ENCODE results near the gene PDXK. TPM values are rescaled to one million over a fixed set of nuclear protein-coding genes. Genes with fewer than 3 reads are reported as not detected.

Gene PDXK
- total and polyA plus RNA-seq, 2 of the 8 experiments (the other 6 are each of a cell fraction or from before 2014, with no cell fraction given) = 78.0 to 112 TPM

DNA sequence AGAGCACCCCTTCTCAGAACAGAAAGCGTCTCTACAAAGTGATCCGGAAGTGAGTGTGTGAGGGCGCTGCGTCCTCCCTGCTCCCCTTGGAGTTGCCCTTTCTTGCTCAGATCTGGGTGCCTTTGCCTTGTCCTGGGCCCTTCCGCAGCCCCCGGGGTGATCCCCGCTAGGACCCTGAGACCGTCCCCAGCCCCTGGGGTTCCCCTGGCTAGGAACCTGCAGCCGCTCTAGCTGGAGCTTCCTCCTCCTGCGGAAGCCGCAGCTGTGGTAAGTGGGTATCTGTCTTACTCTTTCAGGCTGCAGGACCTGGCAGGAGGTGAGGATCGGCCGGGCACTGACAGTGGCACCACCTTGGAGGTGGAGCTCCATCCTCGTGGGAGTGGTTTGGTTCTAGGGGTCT lies 81.6 kb downstream of the PDXK start:
- Histone ChIP-seq H3K27ac (ENCODE audit: low read depth, low read length) (no peak overlapping the region), H3K23me2 (ENCODE audit: low read depth, low read length) (no peaks in the 10 kb centered on the region), H2BK15ac (ENCODE audit: low read length) (no peak overlapping the region), H3K23ac (ENCODE audit: insufficient read length) (no peak overlapping the region), H2BK20ac (ENCODE audit: low read length) (no peak overlapping the region), H3K9me3 (ENCODE audit: insufficient read depth in 2 of 2, low read depth in 1 of 2, low read length in 1 of 2) (no peaks in the 10 kb centered on the region), H4K8ac (ENCODE audit: extremely low read depth, insufficient read depth, low read length) (no peak overlapping the region), H2AFZ (ENCODE audit: low read length) (no peak overlapping the region), H3K18ac (ENCODE audit: extremely low read depth, low read length) (no peak overlapping the region), H4K91ac (replicated peaks; ENCODE audit: insufficient read length, low read length) (no peak overlapping the region), H3K56ac (replicated peaks; ENCODE audit: insufficient read length, low read depth, low read length) (no peak overlapping the region), H3K9ac (replicated peaks in 1 of 4; ENCODE audit: extremely low read depth in 1 of 4, low read depth in 3 of 4, low read length in 3 of 4) (no peak overlapping the region), H2BK5ac (ENCODE audit: low read depth, low read length) (peak overlapping the region; percentile 35; the same call in 1 of the 2 replicates), H3K4me2 (ENCODE audit: insufficient read depth in 1 of 2, low read depth in 2 of 2, low read length in 2 of 2) (no peak overlapping the region), H4K5ac (ENCODE audit: insufficient read length, low read depth, low read length) (no peak overlapping the region), H3K79me1 (ENCODE audit: low read depth, low read length) (peaks cover 3% of the 10 kb centered on the region; the same call in 1 of the 2 replicates), H2BK120ac (replicated peaks; ENCODE audit: low read depth, low read length) (no peak overlapping the region), H3K36me3 (ENCODE audit: control insufficient read depth in 2 of 4, insufficient read depth in 4 of 4, low read length in 3 of 4) (peaks cover 39 to 80% (median 72%) of the 10 kb centered on the region in 4 experiments), H3K4ac (replicated peaks; ENCODE audit: insufficient read length, low read depth, low read length) (no peak overlapping the region), H3K4me1 (replicated peaks in 1 of 4; ENCODE audit: control insufficient read depth in 3 of 4, insufficient read depth in 4 of 4, low read length in 3 of 4) (no peaks in the 10 kb centered on the region), H3K79me2 (ENCODE audit: control insufficient read depth in 1 of 2, insufficient read depth in 2 of 2, low read length in 2 of 2) (no peaks in the 10 kb centered on the region), H2BK12ac (ENCODE audit: low read depth, low read length) (no peak overlapping the region), H3K4me3 (ENCODE audit: extremely low read depth in 1 of 4, insufficient read depth in 2 of 4, low read depth in 3 of 4, low read length in 4 of 4) (no peak overlapping the region), H3K14ac (ENCODE audit: insufficient read length) (no peak overlapping the region), H2AK5ac (ENCODE audit: low read depth, low read length) (no peak overlapping the region), H3K27me3 (replicated peaks in 1 of 4; ENCODE audit: control insufficient read depth in 3 of 4, extremely low read depth in 1 of 4, insufficient read depth in 3 of 4, low read length in 3 of 4) (no peaks in the 10 kb centered on the region), H4K20me1 (replicated peaks in 1 of 2; ENCODE audit: control insufficient read depth in 1 of 2, insufficient read depth in 2 of 2, low read length in 2 of 2) (peaks cover 23 to 29% of the 10 kb centered on the region in 2 experiments)
- DNase-seq (ENCODE audit: low read depth in 1 of 2, low spot score in 2 of 2) = no peak
- WGBS, 2 experiments (ENCODE audit: extremely low coverage in 1 of 2, insufficient coverage in 1 of 2, insufficient read length in 1 of 2, insufficient replicate concordance in 2 of 2, low coverage in 1 of 2, low lambda C conversion rate in 2 of 2, missing lambda C conversion rate in 1 of 2) = 94% methylated on average over 14 of the region's 14 CpGs; no CpG with 5 or more reads in 1 of the 2 experiments
- CTCF ChIA-PET (ENCODE audit: partially characterized antibody) = interaction anchor here (1.5 to 1.6 kb wide), 2 partner anchors 11 to 164 kb away, joined by 4 to 7 read pairs; partner anchors contain the start of gene RRP1
- FAIRE-seq = no peak
- POLR2A ChIA-PET (ENCODE audit: partially characterized antibody) = interaction anchor here (0.6 to 3.6 kb wide), 7 partner anchors 8 to 184 kb away, joined by 3 to 19 read pairs (median 3); partner anchors contain the start of gene RRP1
- no peak for TF ChIP-seq MAFK (IDR thresholded peaks at IDR 0.05; ENCODE audit: low read depth, low read length)
- TF ChIP-seq HDAC6 (IDR thresholded peaks at IDR 0.05; ENCODE audit: low read depth, low read length) = no peak
- TF ChIP-seq BCL11A (IDR thresholded peaks at IDR 0.05; ENCODE audit: low read depth in 2 of 2, low read length in 2 of 2) = no peak
- no peak for TF ChIP-seq EP300 (IDR thresholded peaks at IDR 0.05; ENCODE audit: borderline replicate concordance in 1 of 2, low read depth in 2 of 2, low read length in 2 of 2)
- TF ChIP-seq SIRT6 (IDR thresholded peaks at IDR 0.05; ENCODE audit: low read length) = no peak
- TF ChIP-seq, protein P1, sequence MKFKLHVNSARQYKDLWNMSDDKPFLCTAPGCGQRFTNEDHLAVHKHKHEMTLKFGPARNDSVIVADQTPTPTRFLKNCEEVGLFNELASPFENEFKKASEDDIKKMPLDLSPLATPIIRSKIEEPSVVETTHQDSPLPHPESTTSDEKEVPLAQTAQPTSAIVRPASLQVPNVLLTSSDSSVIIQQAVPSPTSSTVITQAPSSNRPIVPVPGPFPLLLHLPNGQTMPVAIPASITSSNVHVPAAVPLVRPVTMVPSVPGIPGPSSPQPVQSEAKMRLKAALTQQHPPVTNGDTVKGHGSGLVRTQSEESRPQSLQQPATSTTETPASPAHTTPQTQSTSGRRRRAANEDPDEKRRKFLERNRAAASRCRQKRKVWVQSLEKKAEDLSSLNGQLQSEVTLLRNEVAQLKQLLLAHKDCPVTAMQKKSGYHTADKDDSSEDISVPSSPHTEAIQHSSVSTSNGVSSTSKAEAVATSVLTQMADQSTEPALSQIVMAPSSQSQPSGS (IDR thresholded peaks at IDR 0.05; ENCODE audit: low read length) = no peak
- TF ChIP-seq SIX5 (IDR thresholded peaks at IDR 0.05; ENCODE audit: low read depth, low read length) = no peak
- TF ChIP-seq CHD2 (IDR thresholded peaks at IDR 0.05; ENCODE audit: low read length) = no peak
- no peak for TF ChIP-seq CBX5 (IDR thresholded peaks at IDR 0.05; ENCODE audit: low read depth, low read length)
- TF ChIP-seq, protein P2, sequence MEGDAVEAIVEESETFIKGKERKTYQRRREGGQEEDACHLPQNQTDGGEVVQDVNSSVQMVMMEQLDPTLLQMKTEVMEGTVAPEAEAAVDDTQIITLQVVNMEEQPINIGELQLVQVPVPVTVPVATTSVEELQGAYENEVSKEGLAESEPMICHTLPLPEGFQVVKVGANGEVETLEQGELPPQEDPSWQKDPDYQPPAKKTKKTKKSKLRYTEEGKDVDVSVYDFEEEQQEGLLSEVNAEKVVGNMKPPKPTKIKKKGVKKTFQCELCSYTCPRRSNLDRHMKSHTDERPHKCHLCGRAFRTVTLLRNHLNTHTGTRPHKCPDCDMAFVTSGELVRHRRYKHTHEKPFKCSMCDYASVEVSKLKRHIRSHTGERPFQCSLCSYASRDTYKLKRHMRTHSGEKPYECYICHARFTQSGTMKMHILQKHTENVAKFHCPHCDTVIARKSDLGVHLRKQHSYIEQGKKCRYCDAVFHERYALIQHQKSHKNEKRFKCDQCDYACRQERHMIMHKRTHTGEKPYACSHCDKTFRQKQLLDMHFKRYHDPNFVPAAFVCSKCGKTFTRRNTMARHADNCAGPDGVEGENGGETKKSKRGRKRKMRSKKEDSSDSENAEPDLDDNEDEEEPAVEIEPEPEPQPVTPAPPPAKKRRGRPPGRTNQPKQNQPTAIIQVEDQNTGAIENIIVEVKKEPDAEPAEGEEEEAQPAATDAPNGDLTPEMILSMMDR (IDR thresholded peaks at IDR 0.05; ENCODE audit: control extremely low read depth in 1 of 3, insufficient read depth in 1 of 3, low read depth in 1 of 3, low read length in 3 of 3) = no peak

All from H1 (cell line).